ENCODE measurements around the gene PAPSS1.

The PAPSS1 gene

GRCh38 chr4:107740950-107741701, 21.1 kb upstream of the PAPSS1 start:
- H3K27ac ChIP-seq (ENCODE audit: low read depth, low read length): no peak overlapping the region
- H4K20me1 ChIP-seq (ENCODE audit: control insufficient read depth, insufficient read depth, low read depth, low read length): no peaks in the 10 kb centered on the region
- H3F3A ChIP-seq (ENCODE audit: control insufficient read depth, insufficient read depth): no peaks in the 10 kb centered on the region
- H3K27me3 ChIP-seq (ENCODE audit: control insufficient read depth, low read length): no peaks in the 10 kb centered on the region
- H3K79me2 ChIP-seq (ENCODE audit: control insufficient read depth, low read length): no peaks in the 10 kb centered on the region
- H3K36me3 ChIP-seq (ENCODE audit: control insufficient read depth, low read length): no peaks in the 10 kb centered on the region
- H3K9me2 ChIP-seq (replicated peaks; ENCODE audit: control insufficient read depth, low read length): no peaks in the 10 kb centered on the region
- H3K4me1 ChIP-seq (ENCODE audit: control insufficient read depth, low read length): no peaks in the 10 kb centered on the region
- H3K4me3 ChIP-seq (ENCODE audit: low read length): no peak overlapping the region
- H3K4me2 ChIP-seq (ENCODE audit: low read length): no peak overlapping the region
- no peaks in the 10 kb centered on the region for H3K9me3 ChIP-seq (ENCODE audit: control insufficient read depth, insufficient read depth, low read length)
- TF ChIP-seq, protein P1, sequence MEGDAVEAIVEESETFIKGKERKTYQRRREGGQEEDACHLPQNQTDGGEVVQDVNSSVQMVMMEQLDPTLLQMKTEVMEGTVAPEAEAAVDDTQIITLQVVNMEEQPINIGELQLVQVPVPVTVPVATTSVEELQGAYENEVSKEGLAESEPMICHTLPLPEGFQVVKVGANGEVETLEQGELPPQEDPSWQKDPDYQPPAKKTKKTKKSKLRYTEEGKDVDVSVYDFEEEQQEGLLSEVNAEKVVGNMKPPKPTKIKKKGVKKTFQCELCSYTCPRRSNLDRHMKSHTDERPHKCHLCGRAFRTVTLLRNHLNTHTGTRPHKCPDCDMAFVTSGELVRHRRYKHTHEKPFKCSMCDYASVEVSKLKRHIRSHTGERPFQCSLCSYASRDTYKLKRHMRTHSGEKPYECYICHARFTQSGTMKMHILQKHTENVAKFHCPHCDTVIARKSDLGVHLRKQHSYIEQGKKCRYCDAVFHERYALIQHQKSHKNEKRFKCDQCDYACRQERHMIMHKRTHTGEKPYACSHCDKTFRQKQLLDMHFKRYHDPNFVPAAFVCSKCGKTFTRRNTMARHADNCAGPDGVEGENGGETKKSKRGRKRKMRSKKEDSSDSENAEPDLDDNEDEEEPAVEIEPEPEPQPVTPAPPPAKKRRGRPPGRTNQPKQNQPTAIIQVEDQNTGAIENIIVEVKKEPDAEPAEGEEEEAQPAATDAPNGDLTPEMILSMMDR (IDR thresholded peaks at IDR 0.05; ENCODE audit: low read depth, low read length, poor library complexity, severe bottlenecking): no peak
- TF ChIP-seq EZH2phosphoT487 (IDR thresholded peaks at IDR 0.05; ENCODE audit: borderline replicate concordance, low read length): no peak

DNA sequence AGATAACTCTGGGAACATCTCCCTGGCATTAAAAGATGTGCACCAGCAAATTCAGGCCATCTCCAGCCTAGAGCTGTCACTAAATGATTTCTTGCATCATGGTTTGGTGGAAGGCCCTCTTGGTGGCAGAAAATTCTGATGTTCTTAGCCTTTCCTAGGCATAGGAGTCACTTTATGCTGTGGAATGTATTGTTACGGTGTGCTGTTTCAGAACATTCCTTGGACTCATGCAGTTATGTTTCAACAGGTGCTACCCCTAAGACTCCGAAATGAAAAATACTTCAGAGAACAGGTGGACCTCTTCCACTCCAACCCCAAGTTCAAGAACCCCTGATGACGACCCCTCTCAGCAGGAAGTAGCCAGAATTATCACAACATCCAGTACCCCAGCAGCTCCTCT, 20.3 kb upstream of the PAPSS1 start:
- no peaks in the 10 kb centered on the region for H3K27me3 ChIP-seq (ENCODE audit: control insufficient read depth, low read length)
- no peaks in the 10 kb centered on the region for H4K20me1 ChIP-seq (ENCODE audit: control insufficient read depth, insufficient read depth, low read depth, low read length)
- no peaks in the 10 kb centered on the region for H3K36me3 ChIP-seq (ENCODE audit: control insufficient read depth, low read length)
- H3K79me2 ChIP-seq (ENCODE audit: control insufficient read depth, low read length): no peaks in the 10 kb centered on the region
- H3K9me3 ChIP-seq (ENCODE audit: control insufficient read depth, insufficient read depth, low read length): no peaks in the 10 kb centered on the region
- no peaks in the 10 kb centered on the region for H3K4me1 ChIP-seq (ENCODE audit: control insufficient read depth, low read length)
- no peak overlapping the region for H3K27ac ChIP-seq (ENCODE audit: low read depth, low read length)
- TF ChIP-seq EZH2phosphoT487 (IDR thresholded peaks at IDR 0.05; ENCODE audit: borderline replicate concordance, low read length): no peak
- TF ChIP-seq, protein P1 (IDR thresholded peaks at IDR 0.05; ENCODE audit: low read depth, low read length, poor library complexity, severe bottlenecking): peak; percentile 47
- H3K4me3 ChIP-seq (ENCODE audit: low read length): no peak overlapping the region
- no peak overlapping the region for H3K4me2 ChIP-seq (ENCODE audit: low read length)
- H3K9me2 ChIP-seq (replicated peaks; ENCODE audit: control insufficient read depth, low read length): no peaks in the 10 kb centered on the region
- H3F3A ChIP-seq (ENCODE audit: control insufficient read depth, insufficient read depth): no peaks in the 10 kb centered on the region

GRCh38 chr4:107737450-107737849, 17.4 kb upstream of the PAPSS1 start:
- Histone ChIP-seq H3K79me2 (ENCODE audit: control insufficient read depth, low read length) (no peaks in the 10 kb centered on the region), H3K4me3 (ENCODE audit: low read length) (no peak overlapping the region), H3K4me1 (ENCODE audit: control insufficient read depth, low read length) (no peaks in the 10 kb centered on the region), H3F3A (ENCODE audit: control insufficient read depth, insufficient read depth) (no peaks in the 10 kb centered on the region), H3K27ac (ENCODE audit: low read depth, low read length) (no peak overlapping the region), H4K20me1 (ENCODE audit: control insufficient read depth, insufficient read depth, low read depth, low read length) (no peaks in the 10 kb centered on the region), H3K9me2 (replicated peaks; ENCODE audit: control insufficient read depth, low read length) (no peaks in the 10 kb centered on the region), H3K36me3 (ENCODE audit: control insufficient read depth, low read length) (no peaks in the 10 kb centered on the region), H3K4me2 (ENCODE audit: low read length) (no peak overlapping the region), H3K9me3 (ENCODE audit: control insufficient read depth, insufficient read depth, low read length) (no peaks in the 10 kb centered on the region), H3K27me3 (ENCODE audit: control insufficient read depth, low read length) (no peaks in the 10 kb centered on the region)
- TF ChIP-seq, protein P1 (IDR thresholded peaks at IDR 0.05; ENCODE audit: low read depth, low read length, poor library complexity, severe bottlenecking): no peak
- no peak for TF ChIP-seq EZH2phosphoT487 (IDR thresholded peaks at IDR 0.05; ENCODE audit: borderline replicate concordance, low read length)

All from DOHH2 (cell line).